Measurements from ENCODE around the gene GNPDA1. TPM values are rescaled to one million over a fixed set of nuclear protein-coding genes. Genes with fewer than 3 reads are reported as not detected.
"Not testable (repeated sequence)": the region's sequence is repeated elsewhere in the genome, so short reads cannot be mapped to it uniquely, and the experiment has no call there.

GNPDA1 gene
- polyA plus RNA-seq, 1 experiment, result 26.3 TPM

GRCh38 chr5:142040285-142040684 lies 27.5 kb upstream of the GNPDA1 start:
- Histone ChIP-seq H3K27ac (ENCODE audit: low read depth, low read length) (no peak overlapping the region), H3K4me3 (ENCODE audit: low read depth, low read length) (no peak overlapping the region), H3K27me3 (ENCODE audit: control insufficient read depth, insufficient read depth, low read length) (peaks cover 9% of the 10 kb centered on the region), H3K9me3 (ENCODE audit: control insufficient read depth, insufficient read depth, low read length) (no peaks in the 10 kb centered on the region; the same call in 1 of the 2 replicates)
- no peak for DNase-seq (ENCODE audit: low read depth, low spot score)
- TF ChIP-seq CTCF (IDR thresholded peaks at IDR 0.05; ENCODE audit: low read depth, low read length), result no peak
- ChIA-PET POLR2A (no interaction called here), CTCF (no interaction called here)

- ChIA-PET CTCF (no interaction called here), POLR2A (no interaction called here)
- Histone ChIP-seq H3K4me3 (ENCODE audit: low read depth, low read length) (no peak overlapping the region), H3K27ac (ENCODE audit: low read depth, low read length) (no peak overlapping the region), H3K27me3 (ENCODE audit: control insufficient read depth, insufficient read depth, low read length) (peaks cover 14% of the 10 kb centered on the region), H3K9me3 (ENCODE audit: control insufficient read depth, insufficient read depth, low read length) (no peaks in the 10 kb centered on the region; the same call in 1 of the 2 replicates)
- no peak for DNase-seq (ENCODE audit: low read depth, low spot score)
- TF ChIP-seq CTCF (IDR thresholded peaks at IDR 0.05; ENCODE audit: low read depth, low read length), result no peak
These were observed 25.9 kb upstream of the GNPDA1 start for GRCh38 chr5:142038735-142039134.

- peaks cover 18% of the 10 kb centered on the region for H3K27me3 ChIP-seq (ENCODE audit: control insufficient read depth, insufficient read depth, low read length)
- H3K9me3 ChIP-seq (ENCODE audit: control insufficient read depth, insufficient read depth, low read length); H3K27ac ChIP-seq (ENCODE audit: low read depth, low read length); CTCF ChIA-PET; POLR2A ChIA-PET; H3K4me3 ChIP-seq (ENCODE audit: low read depth, low read length); DNase-seq (ENCODE audit: low read depth, low spot score): not testable (repeated sequence)
These were observed 24.8 kb upstream of the GNPDA1 start for GRCh38 chr5:142037599-142037998.

- H3K4me3 ChIP-seq (ENCODE audit: low read depth, low read length), result no peak overlapping the region
- DNase-seq (ENCODE audit: low read depth, low spot score), result no peak
- no peak for TF ChIP-seq CTCF (IDR thresholded peaks at IDR 0.05; ENCODE audit: low read depth, low read length)
- CTCF ChIA-PET, result no interaction called here
- no peaks in the 10 kb centered on the region; the same call in 1 of the 2 replicates for H3K9me3 ChIP-seq (ENCODE audit: control insufficient read depth, insufficient read depth, low read length)
- peaks cover 20% of the 10 kb centered on the region for H3K27me3 ChIP-seq (ENCODE audit: control insufficient read depth, insufficient read depth, low read length)
- POLR2A ChIA-PET, result no interaction called here
- no peak overlapping the region for H3K27ac ChIP-seq (ENCODE audit: low read depth, low read length)
These were observed 24.1 kb upstream of the GNPDA1 start for GRCh38 chr5:142036918-142037317.

GRCh38 chr5:142034994-142035393 lies 22.2 kb upstream of the GNPDA1 start:
- POLR2A ChIA-PET, result no interaction called here

GRCh38 chr5:142033632-142034567 lies 21.1 kb upstream of the GNPDA1 start:
- peaks cover 30% of the 10 kb centered on the region for H3K27me3 ChIP-seq (ENCODE audit: control insufficient read depth, insufficient read depth, low read length)
- POLR2A ChIA-PET; H3K9me3 ChIP-seq (ENCODE audit: control insufficient read depth, insufficient read depth, low read length); DNase-seq (ENCODE audit: low read depth, low spot score); H3K4me3 ChIP-seq (ENCODE audit: low read depth, low read length); H3K27ac ChIP-seq (ENCODE audit: low read depth, low read length): not testable (repeated sequence)
- CTCF ChIA-PET, result interaction anchor here (1.2 kb wide), 1 partner anchor 19 kb away, joined by 3 read pairs; no protein-coding TSS in a partner anchor

More at GRCh38 chr5:142034994-142035393, 22.2 kb upstream of the GNPDA1 start:
- H3K27me3 ChIP-seq (ENCODE audit: control insufficient read depth, insufficient read depth, low read length), result peaks cover 34% of the 10 kb centered on the region
- CTCF ChIA-PET, result interaction anchor here (1.3 kb wide), 1 partner anchor 23 kb away, joined by 3 read pairs; the partner anchor contains the start of gene GNPDA1
- H3K4me3 ChIP-seq (ENCODE audit: low read depth, low read length), result no peak overlapping the region
- no peaks in the 10 kb centered on the region; the same call in 1 of the 2 replicates for H3K9me3 ChIP-seq (ENCODE audit: control insufficient read depth, insufficient read depth, low read length)
- H3K27ac ChIP-seq (ENCODE audit: low read depth, low read length), result no peak overlapping the region
- no peak for DNase-seq (ENCODE audit: low read depth, low spot score)
- no peak for TF ChIP-seq CTCF (IDR thresholded peaks at IDR 0.05; ENCODE audit: low read depth, low read length)

Data from AG04450 (cell line).